K562 (cell line): ENCODE measurements around the gene RHEBL1. TPM values are rescaled to one million over a fixed set of nuclear protein-coding genes. Genes with fewer than 3 reads are reported as not detected.

Experiments used
- ARNT ChIP-seq, 2 experiments: fragments of 450-650 bp; IDR thresholded peaks; 2 replicates each; pipeline ENCODE4 v1.6.1; 2016; ENCODE audit warnings: mild to moderate bottlenecking in 1 of 2
- BRD4 ChIP-seq: fragments of 200-600 bp; sonication (generic); IDR thresholded peaks from 2 replicates; pipeline ENCODE4 v1.6.1; 2017; ENCODE audit warnings: inconsistent platforms
- CEBPG ChIP-seq, 3 experiments: fragments of 200-800 bp in 1 of 3; sonication (Bioruptor generic) in 1 of 3; sonication (generic) in 1 of 3; formaldehyde crosslinking in 1 of 3; IDR thresholded peaks in 2 of 3; conservative IDR thresholded peaks in 1 of 3; 2 replicates each; pipeline versions ENCODE4 v1.6.1 to v1.8.0; 2016 to 2022; ENCODE audit warnings: missing compliant biosample characterization in 2 of 3, missing genetic modification characterization in 2 of 3, mild to moderate bottlenecking in 1 of 3, missing genetic modification reagents in 1 of 3
- COPS2 ChIP-seq: fragments of 450-650 bp; conservative IDR thresholded peaks from 2 replicates; pipeline ENCODE4 v1.6.1; 2016; ENCODE audit warnings: mild to moderate bottlenecking, moderate library complexity
- DDX20 ChIP-seq: fragments of 450-650 bp; IDR thresholded peaks from 2 replicates; pipeline ENCODE4 v1.6.1; 2016; ENCODE audit warnings: missing genetic modification characterization, low read depth, mild to moderate bottlenecking, missing compliant biosample characterization, moderate library complexity
- E2F3 ChIP-seq: fragments of 250-450 bp; sonication (Bioruptor Pico); IDR thresholded peaks from 2 replicates; pipeline ENCODE4 v1.4.0; 2020; ENCODE audit warnings: mild to moderate bottlenecking
- ELF2 ChIP-seq: fragments of 250-450 bp; sonication (Bioruptor Pico); IDR thresholded peaks from 2 replicates; pipeline ENCODE4 v1.5.0; 2021; ENCODE audit warnings: mild to moderate bottlenecking
- GTF2E2 ChIP-seq: fragments of 200-800 bp; sonication (Bioruptor generic); IDR thresholded peaks from 2 replicates; pipeline ENCODE4 v1.6.1; 2016; ENCODE audit warnings: missing genetic modification characterization, missing compliant biosample characterization
- MYC ChIP-seq, 2 experiments: fragments of 250-450 bp in 1 of 2; sonication (Bioruptor Pico) in 1 of 2; IDR thresholded peaks; 2 replicates each; pipeline versions ENCODE4 v1.5.1 to v1.6.1; 2012 to 2021; ENCODE audit warnings: low read depth in 2 of 2, borderline replicate concordance in 1 of 2, improper control_type of control experiment in 1 of 2, low read length in 1 of 2, mild to moderate bottlenecking in 1 of 2, moderate library complexity in 1 of 2
- RBM34 ChIP-seq: fragments of 200-400 bp; formaldehyde crosslinking; IDR thresholded peaks from 2 replicates; pipeline ENCODE4 v1.6.1; 2018; ENCODE audit warnings: low read length, borderline replicate concordance; ENCODE audit not compliant: insufficient read depth
- TCF7 ChIP-seq: sonication (generic); IDR thresholded peaks from 2 replicates; pipeline ENCODE4 v1.6.1; 2016; ENCODE audit warnings: antibody characterized with exemption, borderline replicate concordance
- U2AF2 ChIP-seq: fragments of 200-400 bp; formaldehyde crosslinking; optimal IDR thresholded peaks from 2 replicates; pipeline ENCODE3; 2017; ENCODE audit warnings: low read depth, mild to moderate bottlenecking, low read length
- ZFP36 ChIP-seq: fragments of 150-350 bp; IDR thresholded peaks from 2 replicates; pipeline ENCODE4 v1.6.1; 2018; ENCODE audit warnings: low read length, low read depth; ENCODE audit not compliant: partially characterized antibody
- ZNF263 ChIP-seq: sonication (generic); formaldehyde crosslinking; IDR thresholded peaks from 2 replicates; pipeline ENCODE4 v1.8.0; 2022; ENCODE audit warnings: mild to moderate bottlenecking, missing genetic modification reagents, borderline replicate concordance
- polyA plus RNA-seq, 8 experiments: library from polyadenylated mRNA; depleted of rRNA in 4 of 8; stranded (reverse) in 5 of 8; unstranded in 3 of 8; fragments of >200 nt; fragmentation: Nextera tagmentation in 2 of 8; fragmentation: Illumina TruSeq in 1 of 8; extraction: Ambion mirVana in 2 of 8; extraction: Trizol in 1 of 8; gene quantifications; 2 replicates each; pipeline versions ENCODE4 v1.2.1 to v1.2.3, GENCODE V29; 2011 to 2014; ENCODE audit warnings: inconsistent platforms in 1 of 8, missing spikeins in 1 of 8
- total RNA-seq, 7 experiments: library from RNA; depleted of rRNA in 6 of 7; stranded (reverse); fragments of >200 nt in 6 of 7; fragmentation: Illumina TruSeq in 2 of 7; extraction: Trizol in 2 of 7; gene quantifications; 2 replicates each; pipeline versions ENCODE4 v1.2.1 to v1.2.3, GENCODE V29; 2011 to 2021; ENCODE audit warnings: low replicate concordance in 1 of 7
- TF ChIP-seq, protein P1 (sequence below): fragments of 450-650 bp; conservative IDR thresholded peaks from 2 replicates; pipeline ENCODE4 v1.6.1; 2016; ENCODE audit warnings: missing genetic modification characterization, low read depth, mild to moderate bottlenecking, missing compliant biosample characterization, moderate library complexity
- TF ChIP-seq, protein P2 (sequence below): fragments of 200-600 bp; sonication (generic); IDR thresholded peaks from one replicate; pipeline ENCODE4 v1.6.1; 2012; ENCODE audit warnings: mild to moderate bottlenecking, low read depth, low read length, inconsistent platforms

RHEBL1 gene
- total and polyA plus RNA-seq, 9 of the 15 experiments (the other 6 are each of a cell fraction or from before 2014, with no cell fraction given) = 4.3 to 36.1 (median 8.2) TPM

DNA sequence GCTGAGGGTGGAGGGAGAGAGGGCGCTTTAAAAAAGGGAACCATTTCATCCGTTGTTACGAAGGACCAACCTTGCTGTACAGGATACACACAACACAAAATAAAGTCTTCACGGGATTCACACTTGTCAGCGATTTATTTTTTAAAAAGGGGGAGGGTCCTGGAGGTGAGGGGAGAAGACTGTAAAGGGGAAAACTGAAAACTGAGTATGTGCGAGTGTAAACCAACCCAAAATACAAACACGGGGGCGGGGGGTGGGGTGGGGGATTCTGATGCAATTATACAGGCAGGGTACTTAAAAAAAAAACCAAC, 50.7 kb downstream of the RHEBL1 start (continued):
- no peak for TF ChIP-seq RBM34
- TF ChIP-seq BRD4 = no peak
- TF ChIP-seq ARNT (IDR thresholded peaks at IDR 0.05) = peak in 1 of 2 experiments; percentile 57; a peak in 1 of 4 replicates
- TF ChIP-seq ELF2 (CRISPR knock-in tag) = no peak
- 0 out of 2 replicates have a peak, but pooled peaks have one; percentile 16 for TF ChIP-seq E2F3 (CRISPR knock-in tag)
- TF ChIP-seq, protein P1, sequence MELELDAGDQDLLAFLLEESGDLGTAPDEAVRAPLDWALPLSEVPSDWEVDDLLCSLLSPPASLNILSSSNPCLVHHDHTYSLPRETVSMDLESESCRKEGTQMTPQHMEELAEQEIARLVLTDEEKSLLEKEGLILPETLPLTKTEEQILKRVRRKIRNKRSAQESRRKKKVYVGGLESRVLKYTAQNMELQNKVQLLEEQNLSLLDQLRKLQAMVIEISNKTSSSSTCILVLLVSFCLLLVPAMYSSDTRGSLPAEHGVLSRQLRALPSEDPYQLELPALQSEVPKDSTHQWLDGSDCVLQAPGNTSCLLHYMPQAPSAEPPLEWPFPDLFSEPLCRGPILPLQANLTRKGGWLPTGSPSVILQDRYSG (tag) = 0 out of 2 replicates have a peak, but pooled peaks have one; percentile 12
- TF ChIP-seq COPS2 = no peak
- no peak for TF ChIP-seq U2AF2
- no peak for TF ChIP-seq CEBPG (CRISPR knock-in tag; IDR thresholded peaks at IDR 0.05)
- TF ChIP-seq CEBPG (tag; conservative IDR thresholded peaks at IDR 0.05 in 1 of 2, IDR thresholded peaks at IDR 0.05 in 1 of 2) = peak in 1 of 2 experiments; percentile 56; a peak in 1 of 4 replicates
- TF ChIP-seq GTF2E2 (tag) = no peak; the same call in none of the 2 replicates
- no peak for TF ChIP-seq ZNF263 (CRISPR knock-in tag)
- no peak for TF ChIP-seq ZFP36
- TF ChIP-seq MYC (IDR thresholded peaks at IDR 0.05; ENCODE audit: low read depth, low read length) = no peak
- TF ChIP-seq MYC (CRISPR knock-in tag; IDR thresholded peaks at IDR 0.05; ENCODE audit: borderline replicate concordance, low read depth) = no peak
- TF ChIP-seq TCF7 = no peak
- TF ChIP-seq, protein P2, sequence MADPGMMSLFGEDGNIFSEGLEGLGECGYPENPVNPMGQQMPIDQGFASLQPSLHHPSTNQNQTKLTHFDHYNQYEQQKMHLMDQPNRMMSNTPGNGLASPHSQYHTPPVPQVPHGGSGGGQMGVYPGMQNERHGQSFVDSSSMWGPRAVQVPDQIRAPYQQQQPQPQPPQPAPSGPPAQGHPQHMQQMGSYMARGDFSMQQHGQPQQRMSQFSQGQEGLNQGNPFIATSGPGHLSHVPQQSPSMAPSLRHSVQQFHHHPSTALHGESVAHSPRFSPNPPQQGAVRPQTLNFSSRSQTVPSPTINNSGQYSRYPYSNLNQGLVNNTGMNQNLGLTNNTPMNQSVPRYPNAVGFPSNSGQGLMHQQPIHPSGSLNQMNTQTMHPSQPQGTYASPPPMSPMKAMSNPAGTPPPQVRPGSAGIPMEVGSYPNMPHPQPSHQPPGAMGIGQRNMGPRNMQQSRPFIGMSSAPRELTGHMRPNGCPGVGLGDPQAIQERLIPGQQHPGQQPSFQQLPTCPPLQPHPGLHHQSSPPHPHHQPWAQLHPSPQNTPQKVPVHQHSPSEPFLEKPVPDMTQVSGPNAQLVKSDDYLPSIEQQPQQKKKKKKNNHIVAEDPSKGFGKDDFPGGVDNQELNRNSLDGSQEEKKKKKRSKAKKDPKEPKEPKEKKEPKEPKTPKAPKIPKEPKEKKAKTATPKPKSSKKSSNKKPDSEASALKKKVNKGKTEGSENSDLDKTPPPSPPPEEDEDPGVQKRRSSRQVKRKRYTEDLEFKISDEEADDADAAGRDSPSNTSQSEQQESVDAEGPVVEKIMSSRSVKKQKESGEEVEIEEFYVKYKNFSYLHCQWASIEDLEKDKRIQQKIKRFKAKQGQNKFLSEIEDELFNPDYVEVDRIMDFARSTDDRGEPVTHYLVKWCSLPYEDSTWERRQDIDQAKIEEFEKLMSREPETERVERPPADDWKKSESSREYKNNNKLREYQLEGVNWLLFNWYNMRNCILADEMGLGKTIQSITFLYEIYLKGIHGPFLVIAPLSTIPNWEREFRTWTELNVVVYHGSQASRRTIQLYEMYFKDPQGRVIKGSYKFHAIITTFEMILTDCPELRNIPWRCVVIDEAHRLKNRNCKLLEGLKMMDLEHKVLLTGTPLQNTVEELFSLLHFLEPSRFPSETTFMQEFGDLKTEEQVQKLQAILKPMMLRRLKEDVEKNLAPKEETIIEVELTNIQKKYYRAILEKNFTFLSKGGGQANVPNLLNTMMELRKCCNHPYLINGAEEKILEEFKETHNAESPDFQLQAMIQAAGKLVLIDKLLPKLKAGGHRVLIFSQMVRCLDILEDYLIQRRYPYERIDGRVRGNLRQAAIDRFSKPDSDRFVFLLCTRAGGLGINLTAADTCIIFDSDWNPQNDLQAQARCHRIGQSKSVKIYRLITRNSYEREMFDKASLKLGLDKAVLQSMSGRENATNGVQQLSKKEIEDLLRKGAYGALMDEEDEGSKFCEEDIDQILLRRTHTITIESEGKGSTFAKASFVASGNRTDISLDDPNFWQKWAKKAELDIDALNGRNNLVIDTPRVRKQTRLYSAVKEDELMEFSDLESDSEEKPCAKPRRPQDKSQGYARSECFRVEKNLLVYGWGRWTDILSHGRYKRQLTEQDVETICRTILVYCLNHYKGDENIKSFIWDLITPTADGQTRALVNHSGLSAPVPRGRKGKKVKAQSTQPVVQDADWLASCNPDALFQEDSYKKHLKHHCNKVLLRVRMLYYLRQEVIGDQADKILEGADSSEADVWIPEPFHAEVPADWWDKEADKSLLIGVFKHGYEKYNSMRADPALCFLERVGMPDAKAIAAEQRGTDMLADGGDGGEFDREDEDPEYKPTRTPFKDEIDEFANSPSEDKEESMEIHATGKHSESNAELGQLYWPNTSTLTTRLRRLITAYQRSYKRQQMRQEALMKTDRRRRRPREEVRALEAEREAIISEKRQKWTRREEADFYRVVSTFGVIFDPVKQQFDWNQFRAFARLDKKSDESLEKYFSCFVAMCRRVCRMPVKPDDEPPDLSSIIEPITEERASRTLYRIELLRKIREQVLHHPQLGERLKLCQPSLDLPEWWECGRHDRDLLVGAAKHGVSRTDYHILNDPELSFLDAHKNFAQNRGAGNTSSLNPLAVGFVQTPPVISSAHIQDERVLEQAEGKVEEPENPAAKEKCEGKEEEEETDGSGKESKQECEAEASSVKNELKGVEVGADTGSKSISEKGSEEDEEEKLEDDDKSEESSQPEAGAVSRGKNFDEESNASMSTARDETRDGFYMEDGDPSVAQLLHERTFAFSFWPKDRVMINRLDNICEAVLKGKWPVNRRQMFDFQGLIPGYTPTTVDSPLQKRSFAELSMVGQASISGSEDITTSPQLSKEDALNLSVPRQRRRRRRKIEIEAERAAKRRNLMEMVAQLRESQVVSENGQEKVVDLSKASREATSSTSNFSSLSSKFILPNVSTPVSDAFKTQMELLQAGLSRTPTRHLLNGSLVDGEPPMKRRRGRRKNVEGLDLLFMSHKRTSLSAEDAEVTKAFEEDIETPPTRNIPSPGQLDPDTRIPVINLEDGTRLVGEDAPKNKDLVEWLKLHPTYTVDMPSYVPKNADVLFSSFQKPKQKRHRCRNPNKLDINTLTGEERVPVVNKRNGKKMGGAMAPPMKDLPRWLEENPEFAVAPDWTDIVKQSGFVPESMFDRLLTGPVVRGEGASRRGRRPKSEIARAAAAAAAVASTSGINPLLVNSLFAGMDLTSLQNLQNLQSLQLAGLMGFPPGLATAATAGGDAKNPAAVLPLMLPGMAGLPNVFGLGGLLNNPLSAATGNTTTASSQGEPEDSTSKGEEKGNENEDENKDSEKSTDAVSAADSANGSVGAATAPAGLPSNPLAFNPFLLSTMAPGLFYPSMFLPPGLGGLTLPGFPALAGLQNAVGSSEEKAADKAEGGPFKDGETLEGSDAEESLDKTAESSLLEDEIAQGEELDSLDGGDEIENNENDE = no peak
- no peak for TF ChIP-seq DDX20 (tag)
